Keratinocyte (primary cell): Measurements from ENCODE around the gene HIVEP1.

Experiments
- CTCF ChIP-seq, 3 experiments: IDR thresholded peaks in 1 of 3; conservative IDR thresholded peaks in 1 of 3; optimal IDR thresholded peaks in 1 of 3; 2 replicates in 2 of 3; 3 replicates in 1 of 3; pipeline versions ENCODE3 to v1.5.1; 2011; ENCODE audit warnings: low read length in 3 of 3, mild to moderate bottlenecking in 3 of 3, moderate library complexity in 2 of 3, control low read depth in 1 of 3, inconsistent platforms in 1 of 3; ENCODE audit not compliant: insufficient read depth in 2 of 3; ENCODE audit errors: extremely low read depth in 1 of 3
- EZH2 ChIP-seq: IDR thresholded peaks from one replicate; pipeline ENCODE4 v1.6.1; 2012; ENCODE audit warnings: inconsistent platforms, mild to moderate bottlenecking, low read length, moderate library complexity

- TF ChIP-seq CTCF (optimal IDR thresholded peaks at IDR 0.05 in 1 of 3, IDR thresholded peaks at IDR 0.05 in 1 of 3, conservative IDR thresholded peaks at IDR 0.05 in 1 of 3; ENCODE audit: extremely low read depth in 1 of 3, insufficient read depth in 2 of 3, low read length in 3 of 3) (no peak), EZH2 (no peak)
These were observed 174.4 kb downstream of the HIVEP1 start for GRCh38 chr6:12186528-12186927.
